Stimulated activated CD4-positive, alpha-beta T cell treated with anti-CD3 and anti-CD28 coated beads, TNF-alpha, amount 100 ng/mL, for 4 hours (primary cell): ENCODE results near the gene BTG3.

Experiments
- DNase-seq, 3 experiments: peaks; one replicate each; pipeline ENCODE4 v3.0.0-alpha.2; 2020; ENCODE audit warnings: low read depth in 3 of 3

The BTG3 gene

DNA sequence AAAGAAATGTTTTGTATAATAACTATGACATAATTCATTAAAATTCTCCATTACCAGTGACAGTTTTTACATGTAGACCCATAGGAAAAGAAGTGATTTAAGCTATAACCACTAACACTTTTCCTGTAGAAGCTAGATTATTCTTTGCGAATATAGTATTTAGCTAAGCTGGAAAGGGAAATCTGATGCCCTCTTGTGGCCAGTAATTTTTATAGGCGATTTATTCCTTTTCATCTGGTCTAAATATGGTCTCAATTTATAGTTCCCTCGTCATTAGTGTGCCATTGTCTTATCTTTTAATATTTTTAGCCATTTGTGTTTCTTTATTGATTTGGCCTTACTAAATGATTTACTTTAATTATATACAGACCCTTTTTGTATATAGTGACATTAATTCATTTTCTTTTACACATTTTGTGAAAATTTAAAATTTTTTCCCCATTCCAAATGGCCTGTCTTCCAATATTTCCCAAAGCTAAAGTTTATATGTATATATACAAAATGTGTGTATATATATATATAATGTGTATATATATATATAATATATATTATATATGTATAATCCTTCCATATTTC, 26.7 kb downstream of the BTG3 start:
- DNase-seq, result no peak

DNA sequence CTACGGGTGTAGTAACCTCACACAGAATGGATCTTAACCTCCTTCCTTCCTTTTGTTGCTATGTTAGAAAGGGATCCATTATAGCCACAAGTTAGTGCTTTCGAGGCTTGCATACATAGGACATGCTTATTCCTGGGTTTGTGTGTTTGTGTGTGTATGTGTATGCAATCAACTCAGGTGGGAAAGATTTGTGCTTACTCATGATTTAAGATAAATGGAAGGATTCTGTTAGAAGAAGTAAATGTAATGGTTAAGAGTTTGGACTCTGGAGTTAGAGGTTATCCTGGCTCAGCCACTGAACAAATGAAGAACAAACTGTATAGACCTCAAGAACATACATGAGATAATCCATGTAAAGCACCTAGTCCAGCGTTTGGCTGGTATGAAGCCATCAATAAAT, 28.8 kb downstream of the BTG3 start:
- no peak for DNase-seq

DNA sequence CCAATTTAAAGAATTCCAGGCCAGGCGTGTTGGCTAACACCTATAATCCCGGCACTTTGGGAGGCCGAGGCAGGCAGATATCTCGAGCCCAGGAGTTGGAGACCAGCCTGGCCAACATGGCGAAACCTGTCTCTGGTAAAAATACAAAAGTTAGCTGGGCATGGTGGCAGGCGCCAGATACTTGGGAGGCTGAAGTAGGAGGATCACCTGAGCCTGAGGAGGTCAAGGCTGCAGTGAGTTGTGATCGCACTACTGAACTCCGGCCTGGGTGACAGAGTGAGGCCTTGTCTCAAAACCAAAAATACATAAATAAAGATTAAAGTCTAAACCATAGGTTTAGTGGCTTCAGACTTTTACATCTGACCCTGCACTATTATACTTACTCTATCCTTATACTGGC, 32.4 kb downstream of the BTG3 start:
- no peak for DNase-seq

DNA sequence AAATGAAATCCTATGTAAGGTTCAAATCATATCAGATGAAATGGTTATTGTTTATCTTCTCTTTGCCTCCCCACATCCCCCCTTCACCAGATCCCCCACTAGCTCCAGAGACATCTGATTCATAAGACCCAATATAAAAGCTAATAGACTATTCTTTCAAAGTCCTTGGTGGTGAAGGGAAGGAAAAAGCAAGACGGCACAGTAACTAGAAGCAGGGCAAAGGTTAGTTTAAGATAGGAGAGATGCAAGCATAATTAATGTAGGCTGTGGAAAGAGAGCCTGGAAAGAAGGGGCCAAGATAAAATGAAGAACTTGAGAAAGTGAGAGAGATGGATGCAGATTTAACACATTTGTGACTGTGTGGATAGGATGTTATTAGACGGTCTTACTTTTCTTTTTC, 33.8 kb downstream of the BTG3 start:
- no peak for DNase-seq

DNA sequence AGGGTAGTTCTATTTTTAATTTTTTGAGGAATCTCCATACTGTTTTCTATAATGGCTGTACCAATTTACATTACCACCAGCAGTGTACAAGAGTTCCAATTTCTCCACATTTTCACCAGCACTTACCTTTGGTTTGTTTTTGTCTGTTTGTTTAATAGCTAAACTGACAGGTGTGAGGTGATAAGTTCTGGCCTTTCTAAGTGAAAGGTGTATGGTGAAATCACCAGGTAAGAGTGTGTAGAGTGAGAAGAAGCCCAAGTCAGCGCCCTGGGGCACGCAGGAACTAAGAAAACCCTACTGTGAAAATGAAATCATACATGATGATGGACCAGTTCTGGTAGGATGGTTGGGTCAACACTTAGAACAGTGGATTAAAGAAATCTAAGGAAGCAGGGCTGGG, 34.5 kb downstream of the BTG3 start:
- DNase-seq, result no peak

DNA sequence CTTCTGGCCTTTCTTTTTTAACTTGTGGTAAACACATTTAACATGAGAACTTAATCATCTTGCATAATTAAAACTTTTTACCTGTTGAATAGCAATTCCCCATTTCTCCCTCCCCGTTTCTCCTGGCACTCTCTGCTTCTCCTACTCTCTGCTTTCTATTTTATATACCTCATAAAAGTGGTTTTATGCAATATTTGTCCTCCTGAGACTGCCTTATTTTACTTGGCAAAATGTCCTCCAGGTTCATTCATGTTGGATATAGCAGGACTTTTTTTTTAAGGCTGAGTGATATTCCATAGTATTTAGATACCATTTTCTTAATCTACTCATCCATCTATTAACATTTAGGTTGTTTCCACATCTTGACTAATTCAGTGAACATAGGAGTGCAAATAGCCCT, 35.0 kb downstream of the BTG3 start:
- no peak for DNase-seq

DNA sequence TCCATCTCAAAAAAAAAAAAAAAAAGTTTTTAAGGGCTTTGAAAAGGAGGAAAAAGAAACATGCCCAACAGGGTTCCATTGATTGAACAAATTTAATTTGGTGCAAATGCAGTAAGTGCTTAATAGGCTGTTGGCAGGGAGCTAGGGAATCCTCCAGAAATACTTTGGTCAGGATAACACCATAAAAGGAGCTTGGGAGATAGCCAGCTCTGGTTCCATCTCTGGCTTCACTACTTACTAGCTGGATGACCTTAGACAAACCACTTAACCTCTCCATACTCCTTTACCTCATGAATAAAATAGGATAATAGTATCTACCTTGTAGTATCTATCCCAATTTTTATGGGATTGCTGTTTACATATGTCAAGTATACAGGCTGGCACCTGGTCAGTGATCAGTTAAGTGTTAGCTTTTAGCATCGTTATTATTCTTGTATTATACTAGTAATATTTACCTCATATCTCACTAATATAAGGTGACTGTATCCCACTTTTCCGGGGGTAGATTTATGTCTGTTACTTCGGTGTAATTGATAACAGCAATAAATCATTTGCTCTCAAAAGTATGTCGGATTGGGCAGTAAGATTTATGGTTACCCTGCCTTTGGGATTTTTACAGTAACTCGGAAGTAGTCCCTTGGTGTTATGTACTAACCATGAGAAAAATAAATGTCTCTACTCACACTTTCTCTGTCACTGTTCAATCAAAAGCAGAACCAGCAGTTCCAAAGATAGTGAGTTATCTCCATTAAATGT, 36.4 kb downstream of the BTG3 start:
- no peak for DNase-seq

DNA sequence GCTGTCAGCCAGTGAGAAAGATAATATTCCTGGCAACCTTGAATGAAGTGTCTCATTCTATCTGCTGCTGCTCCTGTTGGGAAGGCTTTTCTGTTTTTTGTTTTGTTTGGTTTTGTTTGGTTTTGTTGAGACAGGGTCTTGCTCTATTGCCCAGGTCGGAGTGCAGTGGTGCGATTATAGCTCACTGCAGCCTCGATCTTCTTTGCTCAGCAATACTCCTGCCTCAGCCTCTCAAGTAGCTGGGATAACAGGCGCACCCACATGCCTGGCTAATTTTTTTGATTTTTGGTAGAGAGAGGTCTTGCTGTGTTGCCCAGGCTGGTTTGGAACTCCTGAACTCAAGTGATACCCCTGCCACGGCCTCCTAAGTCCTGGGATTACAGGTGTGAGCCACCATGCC, 37.6 kb downstream of the BTG3 start:
- DNase-seq, result no peak

DNA sequence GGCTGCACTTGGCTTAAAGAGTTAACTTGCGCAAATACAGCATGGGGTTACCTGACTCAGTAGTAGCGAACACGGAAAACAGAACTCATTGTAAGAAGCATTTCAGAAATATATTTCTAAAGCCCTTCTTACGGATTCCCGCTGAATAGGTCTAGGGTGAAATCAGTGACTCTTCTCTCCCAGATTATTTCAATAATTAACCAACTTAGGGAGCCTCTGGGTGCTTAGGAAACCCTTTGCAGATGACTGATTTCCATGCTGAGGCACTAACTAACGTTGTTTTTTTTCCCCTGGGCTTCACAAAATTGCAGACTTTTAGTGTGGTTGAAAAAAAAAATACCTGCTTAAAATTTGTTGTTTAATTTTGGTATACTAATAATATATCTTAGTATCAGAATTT, 40.3 kb downstream of the BTG3 start:
- no peak for DNase-seq

DNA sequence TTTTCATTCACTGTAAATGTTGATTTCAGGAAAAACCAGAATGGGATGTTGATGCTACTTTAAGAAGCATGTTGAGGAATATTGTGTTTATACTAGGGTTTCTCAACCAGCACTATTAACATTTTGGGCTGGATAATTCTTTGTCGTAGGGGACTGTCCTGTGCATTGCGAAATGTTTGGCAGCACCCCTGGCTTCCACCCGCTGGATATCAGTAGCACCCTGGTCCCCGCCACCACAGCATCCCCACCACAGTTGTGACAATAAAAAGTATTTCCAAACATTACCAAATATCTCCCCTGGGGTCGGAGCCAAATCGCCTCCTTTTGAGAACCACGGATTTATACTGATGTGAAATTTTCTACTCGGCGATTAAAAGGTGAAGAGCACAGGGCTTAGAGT, 41.9 kb downstream of the BTG3 start:
- DNase-seq, result no peak

DNA sequence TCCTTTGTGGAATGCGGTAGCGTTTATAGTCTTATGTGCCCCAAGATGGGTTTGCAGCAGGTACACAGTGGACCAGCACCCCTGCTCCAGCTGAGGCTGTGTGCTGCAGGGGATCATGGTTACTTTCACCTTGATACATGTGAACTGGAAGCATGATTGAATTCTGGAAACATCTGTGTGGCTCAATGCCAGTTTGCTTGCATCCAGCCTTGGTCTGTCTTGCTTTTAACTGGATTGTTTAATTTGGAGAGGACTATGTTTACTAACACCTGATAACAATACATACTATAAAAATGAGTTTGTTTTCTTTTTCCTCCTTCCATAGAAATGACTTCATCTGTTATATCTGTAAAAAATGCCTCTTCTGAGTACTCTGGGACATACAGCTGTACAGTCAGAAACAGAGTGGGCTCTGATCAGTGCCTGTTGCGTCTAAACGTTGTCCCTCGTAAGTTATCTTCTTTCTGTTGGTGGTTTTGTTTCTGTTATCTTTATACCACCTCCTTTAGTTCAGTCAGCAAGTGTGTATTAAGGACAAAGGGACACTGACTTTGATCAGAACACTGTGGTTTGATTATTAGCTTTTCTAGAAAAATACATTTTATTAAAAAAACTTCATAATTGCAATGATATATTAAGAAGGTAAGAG, 52.2 kb downstream of the BTG3 start:
- DNase-seq, result no peak

DNA sequence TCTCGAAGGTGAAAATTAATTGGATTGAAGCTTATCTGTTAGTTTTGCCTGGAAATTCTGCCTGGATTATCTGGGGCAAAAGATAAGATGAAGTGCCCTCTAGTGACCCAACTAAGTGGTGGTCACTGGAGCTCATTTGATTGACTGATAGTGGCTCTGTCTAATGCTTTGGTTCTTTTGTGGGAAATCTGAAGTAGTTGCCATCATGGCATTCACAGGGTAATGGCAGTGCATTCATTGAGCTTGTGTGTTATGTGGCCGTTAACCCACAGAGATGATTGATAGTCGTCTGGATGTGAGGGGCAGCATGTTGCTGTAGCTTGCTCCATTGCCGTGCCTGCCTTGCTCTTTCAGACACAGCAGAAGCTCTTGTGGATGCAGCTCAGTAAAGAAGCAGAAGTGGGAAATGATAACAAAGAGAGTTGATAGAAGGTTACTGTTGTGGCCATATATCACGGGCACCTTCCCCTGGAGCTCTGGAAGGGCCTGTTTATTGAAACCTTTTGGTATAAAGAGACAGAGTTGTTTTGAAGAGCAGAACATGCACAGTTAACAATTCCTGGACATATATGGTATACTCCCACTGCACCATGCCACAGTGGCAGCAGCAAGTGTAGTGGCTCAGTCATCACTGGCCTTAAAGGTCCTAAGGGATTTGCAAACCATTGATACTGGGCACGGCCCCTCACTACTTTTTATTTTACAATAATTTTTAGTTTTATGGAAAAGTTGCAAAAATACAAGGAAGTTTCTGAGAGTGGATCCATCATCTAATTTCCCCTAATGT, 57.8 kb downstream of the BTG3 start:
- no peak for DNase-seq

DNA sequence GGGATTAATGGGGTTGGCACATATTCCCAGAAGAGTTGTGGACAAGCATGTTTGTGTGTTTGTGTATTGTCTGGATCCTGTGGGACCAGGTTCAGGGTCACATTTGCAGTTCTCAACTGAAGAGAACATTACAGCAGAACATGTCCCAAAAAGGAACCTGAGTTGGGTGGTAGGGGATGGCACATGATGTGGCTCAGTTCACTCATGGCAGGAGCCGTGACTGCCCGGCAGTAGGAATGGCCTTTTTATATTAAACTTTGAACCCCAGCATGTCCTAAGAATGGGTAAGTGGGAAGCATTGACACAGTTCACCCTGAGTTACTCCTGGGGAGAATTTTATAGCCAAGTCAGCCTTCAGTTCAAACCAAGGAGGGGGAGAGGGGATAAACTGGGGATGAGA, 58.6 kb downstream of the BTG3 start:
- DNase-seq, result no peak

DNA sequence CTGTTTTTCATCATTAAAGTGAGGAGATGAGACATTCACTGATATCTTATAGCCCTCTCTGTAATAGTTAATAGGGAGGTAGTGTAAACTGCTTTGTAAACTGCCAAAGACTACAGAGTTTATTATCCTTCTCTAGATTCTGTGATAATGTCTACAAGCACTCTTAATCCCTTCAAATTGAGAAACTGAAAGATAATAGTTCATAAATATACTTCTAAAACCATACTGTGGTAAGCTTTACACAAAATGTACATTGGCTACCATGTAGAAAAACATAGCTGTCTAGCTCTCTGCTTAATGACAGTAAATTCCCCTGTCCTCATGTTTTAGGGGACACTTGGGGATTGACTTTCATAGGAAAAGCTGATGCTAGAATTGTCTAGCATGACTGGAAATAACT, 60.3 kb downstream of the BTG3 start:
- DNase-seq, result no peak

DNA sequence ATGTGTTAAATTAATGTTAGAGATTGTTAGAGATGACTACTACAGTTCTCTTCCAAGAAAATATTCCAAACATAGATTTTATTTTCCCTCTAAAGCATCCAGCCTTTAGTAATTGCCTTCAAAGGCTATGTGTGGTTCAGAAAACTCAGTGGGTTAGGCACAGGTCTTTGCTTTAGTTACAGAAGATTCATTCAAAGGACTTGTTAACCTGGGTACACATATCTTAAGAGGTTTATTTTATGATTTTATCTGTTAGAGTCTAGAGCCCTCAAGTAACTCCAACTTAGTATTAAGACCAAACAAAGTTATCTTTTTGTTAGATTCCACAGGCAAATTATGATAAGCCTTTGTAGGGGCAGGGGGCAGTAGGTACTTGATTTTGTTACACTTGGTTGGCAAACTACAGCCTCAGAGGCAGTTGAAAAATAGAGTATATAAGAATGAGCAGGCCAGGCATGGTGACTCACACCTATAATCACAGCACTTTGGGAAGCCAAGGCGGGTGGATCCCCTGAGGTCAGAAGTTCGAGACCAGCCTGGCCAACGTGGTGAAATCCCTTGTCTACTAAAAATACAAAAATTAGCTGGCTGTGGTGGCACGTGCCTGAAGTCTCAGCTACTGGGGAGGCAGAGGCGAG, 61.9 kb downstream of the BTG3 start:
- DNase-seq, result no peak

DNA sequence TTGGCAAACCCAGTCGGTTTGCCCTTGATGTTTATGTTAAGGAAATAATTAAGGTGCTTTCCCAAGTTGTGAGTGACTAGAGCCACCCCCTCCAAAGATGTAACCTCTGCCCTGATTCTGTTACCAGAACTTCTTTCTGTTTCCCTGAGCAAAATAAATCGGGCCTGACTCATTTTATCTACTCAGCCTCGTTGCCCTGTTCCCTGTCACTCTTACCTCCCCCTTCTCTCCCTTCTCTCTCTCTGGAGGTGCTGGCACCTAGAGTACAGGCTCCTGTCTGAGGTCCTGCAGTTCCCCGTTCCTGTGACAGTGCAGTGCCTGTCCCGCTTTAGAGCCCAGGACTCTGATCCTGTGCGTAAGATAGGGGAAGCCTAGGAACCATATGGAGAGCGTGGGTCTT, 64.4 kb downstream of the BTG3 start:
- DNase-seq, result no peak

DNA sequence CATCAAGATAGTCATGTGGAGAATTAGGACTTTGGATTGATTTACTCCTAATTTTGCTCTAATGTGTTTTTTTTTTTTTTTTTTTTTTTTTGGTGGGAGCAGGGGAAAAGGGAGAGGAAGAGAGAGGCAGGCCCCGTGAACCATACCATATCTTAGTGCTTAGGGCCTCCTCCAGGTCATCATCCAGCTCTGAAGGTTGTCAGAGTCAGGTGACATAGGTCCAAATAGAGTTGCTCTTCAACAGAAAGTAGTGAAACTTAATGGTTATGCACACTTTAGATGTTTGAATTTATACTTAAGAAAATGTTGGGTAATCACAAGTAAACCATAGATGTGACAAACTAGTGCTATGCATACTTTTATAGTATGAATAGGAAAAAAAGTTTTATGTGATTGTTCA, 67.7 kb downstream of the BTG3 start:
- no peak for DNase-seq
